Measurements from ENCODE around the gene CAPG. TPM values are rescaled to one million over a fixed set of nuclear protein-coding genes. Genes with fewer than 3 reads are reported as not detected.

Gene CAPG
- total and polyA plus RNA-seq, 10 of the 15 experiments (the other 5 are each of a cell fraction or from before 2014, with no cell fraction given) = 26.3 to 192 (median 100) TPM

DNA sequence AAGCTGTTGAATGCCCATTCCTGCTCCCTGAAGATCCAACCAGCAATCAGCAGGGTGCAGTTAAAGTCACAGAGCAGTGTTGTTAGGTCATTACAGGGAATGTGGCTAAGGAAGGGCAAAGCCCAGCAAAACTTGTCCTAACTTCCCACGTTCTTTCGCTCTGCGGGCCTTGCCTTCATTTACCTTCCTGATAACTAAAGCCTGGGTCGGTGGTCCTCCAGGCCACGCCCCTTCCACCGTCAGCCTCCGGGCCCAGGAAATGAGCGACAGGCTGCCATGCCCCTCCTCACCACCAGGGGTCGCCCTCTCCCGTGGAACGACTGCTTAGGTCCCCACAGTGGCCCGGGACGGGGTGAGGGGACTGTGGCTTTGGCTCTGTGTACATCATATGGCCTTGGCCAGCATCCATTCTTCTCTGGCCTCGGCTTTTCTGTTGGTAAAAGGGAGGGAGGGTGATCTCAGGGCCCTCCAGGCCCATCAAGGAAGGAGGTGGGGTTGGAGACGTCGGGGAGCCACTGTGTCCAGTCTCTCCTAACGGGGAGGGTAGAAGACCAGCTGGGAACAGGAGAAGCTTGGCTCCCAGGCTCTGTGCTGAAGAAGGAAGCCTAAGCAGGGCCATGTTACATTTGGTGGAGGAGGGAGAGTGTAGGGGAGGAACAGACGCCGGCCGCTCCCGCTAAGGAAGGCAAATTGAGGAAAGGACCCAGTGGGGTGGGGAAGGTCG, 10.5 kb upstream of the CAPG start (continued):
- TF ChIP-seq ZNF622 (IDR thresholded peaks at IDR 0.05) = no peak

DNA sequence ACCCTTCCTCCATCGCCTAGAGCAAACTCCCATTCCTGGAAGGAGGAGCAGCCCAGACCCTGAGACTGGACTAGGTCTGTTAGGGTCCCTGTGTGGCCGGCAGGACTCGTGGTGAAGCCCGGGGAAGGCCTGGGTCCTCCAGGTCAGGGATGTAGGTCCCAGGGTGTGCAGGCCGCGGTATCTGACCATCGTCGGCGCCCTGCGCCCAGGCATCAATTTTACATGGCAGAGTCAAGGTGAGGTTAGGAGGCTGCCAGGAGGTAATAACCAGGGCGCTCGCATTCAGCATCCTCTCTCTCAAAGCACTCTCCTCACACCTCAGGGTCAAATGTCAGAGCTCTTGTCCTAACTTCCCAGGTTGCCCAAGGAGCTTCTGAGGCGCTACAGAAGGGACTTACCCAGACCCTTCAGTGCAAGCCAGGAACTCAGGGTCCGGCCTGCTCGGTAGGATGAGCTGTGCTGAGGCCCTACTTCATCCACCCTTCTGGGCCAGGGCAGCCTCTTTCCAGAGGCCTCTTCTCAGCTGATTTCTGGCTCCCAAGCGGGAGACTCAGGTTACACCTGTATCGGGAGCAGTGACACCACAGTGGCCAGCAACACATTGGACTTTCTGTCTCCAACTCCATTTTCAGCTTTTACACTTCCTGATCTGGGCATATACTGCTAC, 9.0 kb upstream of the CAPG start:
- Histone ChIP-seq H3K4me1 (ENCODE audit: control insufficient read depth, insufficient read depth, low read length) (peaks cover 11% of the 10 kb centered on the region), H3K4me3 (peak overlapping the region; percentile 82), H3K79me2 (ENCODE audit: control insufficient read depth, insufficient read depth, low read length) (peaks cover 4% of the 10 kb centered on the region), H3K9ac (ENCODE audit: control insufficient read depth, insufficient read depth, low read length) (peak overlapping the region; percentile 88), H2AFZ (ENCODE audit: control insufficient read depth, low read depth, low read length) (peak overlapping the region; percentile 98), H3K4me2 (ENCODE audit: control insufficient read depth, insufficient read depth) (peak overlapping the region; percentile 99), H4K20me1 (ENCODE audit: control insufficient read depth, insufficient read depth) (no peaks in the 10 kb centered on the region), H3K27me3 (replicated peaks in 1 of 2; ENCODE audit: control insufficient read depth in 2 of 2, insufficient read depth in 2 of 2, low read length in 1 of 2) (no peaks in the 10 kb centered on the region), H3K36me3 (ENCODE audit: control insufficient read depth in 2 of 2, insufficient read depth in 2 of 2, low read length in 1 of 2) (no peaks in the 10 kb centered on the region), H3K27ac (ENCODE audit: control insufficient read depth, insufficient read depth) (peak overlapping the region; percentile 94), H3K9me3 (replicated peaks; ENCODE audit: control insufficient read depth, insufficient read depth, low read length) (no peaks in the 10 kb centered on the region)
- ATAC-seq (peak; percentile 9), DNase-seq (ENCODE audit: low read depth, low spot score) (no peak), FAIRE-seq (no peak)
- ChIA-PET POLR2A (interaction anchor here (0.6 to 2.6 kb wide), 16 partner anchors 14 to 286 kb away, joined by 3 to 33 read pairs (median 6); partner anchors contain the start of genes ELMOD3, GGCX and MAT2A), RAD21 (ENCODE audit: unreplicated experiment) (interaction anchor here (0.6 to 4.5 kb wide), 27 partner anchors 8 to 470 kb away, joined by 3 to 179 read pairs (median 5); partner anchors contain the start of genes CAPG, ELMOD3, GGCX and MAT2A), CTCF (interaction anchor here (0.7 to 6.7 kb wide), 32 partner anchors 8 to 288 kb away, joined by 3 to 336 read pairs (median 5); partner anchors contain the start of genes ELMOD3, GGCX, MAT2A and RETSAT), SMC1A (ENCODE audit: uncharacterized antibody, unreplicated experiment) (interaction anchor here (0.6 to 7.8 kb wide), 24 partner anchors 9 to 310 kb away, joined by 3 to 201 read pairs (median 6); partner anchors contain the start of genes CAPG, ELMOD3, MAT2A and RETSAT)
- in situ Hi-C loops (cut with MboI) (no loop called here), intact Hi-C loops (cut with micrococcal nuclease; ENCODE audit: unreplicated experiment) (no loop called here)
- TF ChIP-seq SREBF1 (IDR thresholded peaks at IDR 0.05; ENCODE audit: low read length) (no peak), SUZ12 (IDR thresholded peaks at IDR 0.05; ENCODE audit: unreplicated experiment) (no peak), SMAD5 (IDR thresholded peaks at IDR 0.05; ENCODE audit: low read depth) (0 out of 2 replicates have a peak, but pooled peaks have one; percentile 10)
- 60% methylated on average over 17 of the region's 17 CpGs for WGBS (ENCODE audit: insufficient coverage, insufficient replicate concordance, low lambda C conversion rate, missing lambda C conversion rate)
- BruUV-seq (replicated peaks) = TSS peak; percentile 97
